ENCODE data around the gene ZNF195.
"Not testable (repeated sequence)": the region's sequence is repeated elsewhere in the genome, so short reads cannot be mapped to it uniquely, and the experiment has no call there.

The ZNF195 gene

GRCh38 chr11:3402181-3402860 lies 23.4 kb upstream of the ZNF195 start:
- DNase-seq (ENCODE audit: low read depth in 2 of 2), result not testable (repeated sequence)

GRCh38 chr11:3401052-3401451 lies 22.1 kb upstream of the ZNF195 start:
- not testable (repeated sequence) for DNase-seq (ENCODE audit: low read depth in 2 of 2)

GRCh38 chr11:3398509-3398908 lies 19.6 kb upstream of the ZNF195 start:
- DNase-seq (ENCODE audit: low read depth in 2 of 2), result not testable (repeated sequence)

- not testable (repeated sequence) for DNase-seq (ENCODE audit: low read depth in 2 of 2)
Observed at GRCh38 chr11:3398106-3398505, 19.2 kb upstream of the ZNF195 start.

GRCh38 chr11:3397210-3397609 lies 18.3 kb upstream of the ZNF195 start:
- not testable (repeated sequence) for DNase-seq (ENCODE audit: low read depth in 2 of 2)

- DNase-seq (ENCODE audit: low read depth in 2 of 2), result not testable (repeated sequence)
Observed at GRCh38 chr11:3395468-3395867, 16.5 kb upstream of the ZNF195 start.

- not testable (repeated sequence) for DNase-seq (ENCODE audit: low read depth in 2 of 2)
Observed at GRCh38 chr11:3394956-3395355, 16.0 kb upstream of the ZNF195 start.

GRCh38 chr11:3393450-3393849 lies 14.5 kb upstream of the ZNF195 start:
- peak in 1 of 2 experiments; percentile 15 for DNase-seq (ENCODE audit: low read depth in 2 of 2)

GRCh38 chr11:3382613-3383285 lies 3.8 kb upstream of the ZNF195 start:
- no peak for DNase-seq (ENCODE audit: low read depth in 2 of 2)

- DNase-seq (ENCODE audit: low read depth in 2 of 2), result no peak
Observed at GRCh38 chr11:3381794-3382193, 2.8 kb upstream of the ZNF195 start.

GRCh38 chr11:3380706-3381545 lies 2.0 kb upstream of the ZNF195 start:
- DNase-seq (ENCODE audit: low read depth in 2 of 2), result peak in 1 of 2 experiments; percentile 18

- no peak for DNase-seq (ENCODE audit: low read depth in 2 of 2)
Observed at GRCh38 chr11:3375552-3375951, 3.4 kb downstream of the ZNF195 start.

GRCh38 chr11:3370311-3370870 lies 8.6 kb downstream of the ZNF195 start:
- no peak for DNase-seq (ENCODE audit: low read depth in 2 of 2)

GRCh38 chr11:3369366-3369765 lies 9.6 kb downstream of the ZNF195 start:
- DNase-seq (ENCODE audit: low read depth in 2 of 2), result no peak

- DNase-seq (ENCODE audit: low read depth in 2 of 2), result no peak
Observed at GRCh38 chr11:3368199-3368598, 10.7 kb downstream of the ZNF195 start.

- no peak for DNase-seq (ENCODE audit: low read depth in 2 of 2)
Observed at GRCh38 chr11:3367221-3367620, 11.7 kb downstream of the ZNF195 start.

- DNase-seq (ENCODE audit: low read depth in 2 of 2), result no peak
Observed at GRCh38 chr11:3359092-3359824, 19.7 kb downstream of the ZNF195 start.

- no peak for DNase-seq (ENCODE audit: low read depth in 2 of 2)
Observed at GRCh38 chr11:3357994-3358676, 20.8 kb downstream of the ZNF195 start.

- DNase-seq (ENCODE audit: low read depth in 2 of 2), result no peak
Observed at GRCh38 chr11:3357302-3357701, 21.6 kb downstream of the ZNF195 start.

GRCh38 chr11:3356858-3357257 lies 22.1 kb downstream of the ZNF195 start:
- no peak for DNase-seq (ENCODE audit: low read depth in 2 of 2)

GRCh38 chr11:3353066-3353465 lies 25.9 kb downstream of the ZNF195 start:
- DNase-seq (ENCODE audit: low read depth in 2 of 2), result no peak
